Activated T-cell treated with anti-CD3 and anti-CD28 coated beads for 48 hours (primary cell): ENCODE data around the gene PCBP3.

Source experiments
- DNase-seq: peaks from one replicate; pipeline ENCODE4 v3.0.0-alpha.2; 2020; ENCODE audit warnings: low read depth

Gene PCBP3

GRCh38 chr21:45724994-45725843 lies 81.7 kb downstream of the PCBP3 start:
- no peak for DNase-seq

GRCh38 chr21:45725844-45726200 lies 82.3 kb downstream of the PCBP3 start:
- no peak for DNase-seq

DNA sequence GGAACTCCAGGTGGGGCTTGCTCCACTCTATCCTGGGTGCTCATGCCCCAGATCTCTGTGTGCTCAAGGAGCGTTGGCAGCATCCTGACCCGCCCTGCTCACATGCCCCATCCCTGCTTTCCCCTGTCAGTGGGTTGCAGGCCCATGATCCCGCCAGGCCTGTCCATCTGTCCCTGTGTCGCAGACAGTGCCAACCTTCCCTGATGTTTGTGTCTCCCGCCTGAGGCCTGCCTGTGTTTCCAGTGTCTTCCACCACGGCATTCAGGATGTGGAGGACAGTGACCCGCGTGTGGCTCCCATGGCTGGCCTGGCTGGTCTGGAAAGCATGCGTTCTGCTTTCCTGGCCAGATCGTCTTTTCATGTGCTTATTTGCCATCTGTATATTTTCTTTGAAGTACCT lies 82.9 kb downstream of the PCBP3 start:
- no peak for DNase-seq

GRCh38 chr21:45727390-45727789 lies 83.9 kb downstream of the PCBP3 start:
- DNase-seq: no peak

DNA sequence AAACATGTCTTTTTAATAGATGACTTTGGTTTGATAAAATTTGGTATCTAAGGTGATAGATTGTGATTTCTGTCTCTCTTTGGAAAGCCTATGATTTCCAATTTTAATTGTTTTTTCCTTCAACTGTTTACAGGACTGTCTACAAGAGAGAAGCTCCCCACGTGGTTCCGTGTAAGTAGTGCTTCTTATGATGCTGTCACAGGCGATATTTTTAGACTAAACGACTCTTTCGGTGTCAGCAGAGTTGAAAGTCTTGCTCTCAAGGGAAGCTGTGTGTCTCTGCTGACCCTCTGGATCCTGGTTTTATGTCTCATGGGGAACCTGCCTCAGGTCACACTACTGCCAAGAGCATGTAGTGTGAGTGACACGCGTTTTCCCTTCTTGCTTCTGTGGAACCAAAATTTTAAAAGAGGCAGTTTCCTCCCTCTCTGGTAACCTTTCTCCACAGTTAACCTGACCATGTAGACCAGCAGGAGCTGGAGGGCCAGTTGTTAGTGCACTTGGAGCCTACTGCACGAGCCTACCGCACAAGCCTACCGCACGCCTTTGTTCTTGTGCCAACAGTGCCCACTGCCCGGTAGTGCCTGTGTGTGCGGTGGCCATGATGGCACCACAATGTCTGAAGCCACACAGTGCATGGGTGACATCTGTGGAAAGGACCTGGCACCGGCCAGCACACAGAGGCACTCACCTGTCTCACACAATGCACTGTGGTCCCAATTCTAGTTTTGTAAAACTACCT lies 91.9 kb downstream of the PCBP3 start:
- no peak for DNase-seq

GRCh38 chr21:45736042-45736689 lies 92.6 kb downstream of the PCBP3 start:
- no peak for DNase-seq

- DNase-seq: no peak
These were observed 93.4 kb downstream of the PCBP3 start for GRCh38 chr21:45736690-45737484.

- DNase-seq: no peak
These were observed 94.1 kb downstream of the PCBP3 start for GRCh38 chr21:45737485-45738166.

DNA sequence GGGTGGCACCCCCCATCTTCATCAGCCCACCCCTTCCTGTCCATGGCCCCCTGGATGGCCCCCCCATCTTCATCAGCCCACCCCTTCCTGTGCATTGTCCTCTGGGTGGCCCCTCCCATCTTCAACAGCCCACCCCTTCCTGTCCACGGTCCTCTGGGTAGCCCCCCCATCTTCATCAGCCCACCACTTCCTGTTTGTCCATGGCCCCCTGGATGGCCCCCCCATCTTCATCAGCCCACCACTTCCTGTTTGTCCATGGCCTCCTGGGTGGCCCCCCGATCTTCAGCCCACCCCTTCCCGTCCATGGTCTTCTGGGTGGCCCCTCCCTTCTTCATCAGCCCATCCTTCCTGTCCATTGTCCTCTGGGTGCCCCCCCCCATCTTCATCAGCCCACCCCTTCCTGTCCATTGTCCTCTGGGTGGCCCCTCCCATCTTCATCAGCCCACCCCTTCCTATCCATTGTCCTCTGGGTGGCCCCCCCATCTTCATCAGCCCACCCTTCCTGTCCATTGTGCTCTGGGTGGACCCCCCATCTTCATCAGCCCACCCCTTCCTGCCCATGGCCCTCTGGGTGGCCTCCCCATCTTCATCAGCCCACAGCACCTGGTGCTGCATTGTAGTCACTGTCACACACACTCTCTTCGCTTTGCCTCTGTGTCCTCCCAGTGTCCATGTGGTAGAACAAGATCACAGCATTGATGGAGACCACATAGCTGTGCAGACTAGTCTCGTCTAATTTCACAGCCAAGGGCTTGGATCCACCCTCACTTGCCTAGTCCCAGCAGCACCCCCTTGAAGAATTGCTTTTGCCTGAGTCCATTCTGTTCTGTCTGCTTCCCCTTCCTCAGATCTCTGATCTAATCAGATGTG lies 95.9 kb downstream of the PCBP3 start:
- no peak for DNase-seq

- DNase-seq: no peak
These were observed 96.5 kb downstream of the PCBP3 start for GRCh38 chr21:45740088-45740440.

- no peak for DNase-seq
These were observed 97.2 kb downstream of the PCBP3 start for GRCh38 chr21:45740491-45741357.

GRCh38 chr21:45741691-45742090 lies 98.2 kb downstream of the PCBP3 start:
- no peak for DNase-seq

GRCh38 chr21:45742247-45742646 lies 98.7 kb downstream of the PCBP3 start:
- no peak for DNase-seq

GRCh38 chr21:45745256-45745655 lies 101.7 kb downstream of the PCBP3 start:
- DNase-seq: no peak

- no peak for DNase-seq
These were observed 103.8 kb downstream of the PCBP3 start for GRCh38 chr21:45747233-45747766.

- DNase-seq: no peak
These were observed 104.4 kb downstream of the PCBP3 start for GRCh38 chr21:45747802-45748445.

DNA sequence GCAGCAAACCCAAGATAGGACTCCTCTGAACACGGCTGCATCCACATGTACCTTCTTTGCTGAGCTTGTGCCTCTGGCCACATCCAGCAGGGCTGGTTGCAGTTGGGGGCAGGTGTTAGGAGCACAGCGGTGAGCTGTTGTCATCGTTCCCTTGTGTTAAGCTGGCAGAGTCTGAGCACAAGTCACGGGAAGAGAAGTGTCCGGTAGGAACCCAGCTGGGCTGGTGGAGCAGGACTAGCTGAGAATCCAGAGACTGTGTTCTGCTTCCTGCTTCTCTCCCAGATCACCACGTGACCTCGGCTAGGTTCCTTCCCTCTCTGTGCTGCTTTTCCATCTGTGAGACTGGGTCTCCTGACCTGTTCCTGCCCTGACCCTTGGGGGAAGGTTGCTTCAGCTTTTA lies 105.1 kb downstream of the PCBP3 start:
- DNase-seq: no peak

DNA sequence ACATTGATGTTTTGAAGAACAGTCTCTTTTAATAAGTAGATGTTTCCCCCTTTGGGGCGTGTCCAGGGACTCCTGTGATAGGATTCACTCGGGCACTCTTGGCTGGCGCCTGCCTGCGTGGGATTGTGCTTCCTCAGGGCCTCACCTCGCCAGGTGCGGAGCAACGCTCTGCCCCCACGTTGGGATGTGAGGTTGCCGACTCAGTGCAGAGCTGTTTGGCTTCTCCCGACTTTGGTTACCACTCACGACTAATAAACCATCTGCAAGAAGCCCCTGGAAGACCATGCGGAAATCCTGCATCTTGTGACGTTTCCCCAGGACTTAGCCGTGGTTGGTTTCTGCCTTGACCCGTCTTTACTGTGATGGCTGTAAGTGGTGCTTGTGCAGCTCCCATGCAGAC lies 106.4 kb downstream of the PCBP3 start:
- no peak for DNase-seq

- DNase-seq: no peak
These were observed 107.4 kb downstream of the PCBP3 start for GRCh38 chr21:45750936-45751335.
